ENCODE measurements around the gene TMEM273. TPM values are rescaled to one million over a fixed set of nuclear protein-coding genes. Genes with fewer than 3 reads are reported as not detected.

Gene TMEM273
- total RNA-seq, 4 donors from 2014 or later, result 2.7 to 16.2 (median 10.2) TPM

DNA sequence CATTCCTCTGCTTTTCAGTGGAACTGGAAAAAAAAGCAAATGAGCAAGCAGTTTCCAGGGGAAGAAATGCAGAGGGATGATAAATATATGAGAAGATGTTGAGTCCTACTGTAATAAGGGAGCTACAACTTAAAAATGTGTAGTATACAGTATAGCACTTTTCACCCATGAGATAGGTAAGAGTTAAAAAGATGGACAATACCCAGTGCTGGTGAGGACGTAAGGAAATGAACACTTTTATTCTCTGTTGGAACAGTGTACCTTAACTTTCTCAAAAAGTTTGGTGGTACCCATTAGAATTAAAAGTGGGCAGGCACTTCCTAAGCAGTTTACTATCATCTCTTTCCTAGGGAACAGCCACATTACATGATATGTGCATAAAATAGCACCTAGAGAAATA is 51.7 kb downstream of the TMEM273 start:
- no peak overlapping the region for H3K4me3 ChIP-seq
- H3K4me1 ChIP-seq, result peaks cover 0 to 3% (median 0%) of the 10 kb centered on the region in 4 donors
- H3K9me3 ChIP-seq, result no peaks in the 10 kb centered on the region
- no peak for DNase-seq
- peak overlapping the region in 1 of 4 donors; percentile 35 for H3K27ac ChIP-seq
- no peaks in the 10 kb centered on the region for H3K36me3 ChIP-seq
- TF ChIP-seq POLR2A (IDR thresholded peaks at IDR 0.05), result no peak
- TF ChIP-seq, protein P1, sequence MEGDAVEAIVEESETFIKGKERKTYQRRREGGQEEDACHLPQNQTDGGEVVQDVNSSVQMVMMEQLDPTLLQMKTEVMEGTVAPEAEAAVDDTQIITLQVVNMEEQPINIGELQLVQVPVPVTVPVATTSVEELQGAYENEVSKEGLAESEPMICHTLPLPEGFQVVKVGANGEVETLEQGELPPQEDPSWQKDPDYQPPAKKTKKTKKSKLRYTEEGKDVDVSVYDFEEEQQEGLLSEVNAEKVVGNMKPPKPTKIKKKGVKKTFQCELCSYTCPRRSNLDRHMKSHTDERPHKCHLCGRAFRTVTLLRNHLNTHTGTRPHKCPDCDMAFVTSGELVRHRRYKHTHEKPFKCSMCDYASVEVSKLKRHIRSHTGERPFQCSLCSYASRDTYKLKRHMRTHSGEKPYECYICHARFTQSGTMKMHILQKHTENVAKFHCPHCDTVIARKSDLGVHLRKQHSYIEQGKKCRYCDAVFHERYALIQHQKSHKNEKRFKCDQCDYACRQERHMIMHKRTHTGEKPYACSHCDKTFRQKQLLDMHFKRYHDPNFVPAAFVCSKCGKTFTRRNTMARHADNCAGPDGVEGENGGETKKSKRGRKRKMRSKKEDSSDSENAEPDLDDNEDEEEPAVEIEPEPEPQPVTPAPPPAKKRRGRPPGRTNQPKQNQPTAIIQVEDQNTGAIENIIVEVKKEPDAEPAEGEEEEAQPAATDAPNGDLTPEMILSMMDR (IDR thresholded peaks at IDR 0.05), result no peak
- no peaks in the 10 kb centered on the region for H3K27me3 ChIP-seq

DNA sequence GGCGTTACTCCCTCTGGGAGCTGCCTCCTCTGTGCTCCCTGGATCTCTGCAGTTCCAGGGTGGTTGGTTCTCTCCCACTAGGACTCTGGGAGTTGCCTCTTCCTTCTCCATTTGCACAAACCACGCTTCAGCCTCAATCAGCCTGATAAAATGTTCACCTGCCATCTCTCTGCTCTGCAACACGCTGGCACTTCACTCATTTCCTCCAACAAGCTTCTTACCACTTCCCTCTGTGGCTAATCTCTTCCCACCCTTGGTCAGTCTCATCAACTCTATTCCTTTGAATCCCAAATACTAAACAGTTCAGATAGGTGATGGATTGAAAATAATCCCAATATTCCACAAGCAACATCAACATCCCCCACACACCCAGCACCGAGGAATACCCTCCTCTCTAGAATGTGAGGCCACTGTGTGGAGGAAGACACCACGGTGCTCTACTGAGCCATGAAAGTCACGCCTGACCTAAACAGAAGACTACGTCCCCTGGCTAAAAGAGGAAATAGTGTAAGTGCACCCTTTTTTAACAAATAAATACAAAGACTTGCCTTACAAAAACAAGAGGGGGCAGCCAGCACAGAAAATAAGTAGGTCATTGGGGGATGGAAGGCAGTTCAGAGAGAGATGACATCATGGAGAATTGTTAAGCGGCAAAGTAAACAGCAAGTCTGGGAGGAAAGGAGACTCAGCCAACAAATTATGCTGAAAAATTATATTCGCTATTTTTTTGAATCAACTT is 52.4 kb downstream of the TMEM273 start:
- H3K4me1 ChIP-seq, result peaks cover 0 to 3% (median 0%) of the 10 kb centered on the region in 4 donors
- H3K27ac ChIP-seq, result peak overlapping the region in 2 of 4 donors; percentile 35 to 50
- H3K36me3 ChIP-seq, result no peaks in the 10 kb centered on the region
- no peaks in the 10 kb centered on the region for H3K27me3 ChIP-seq
- TF ChIP-seq POLR2A (IDR thresholded peaks at IDR 0.05), result no peak
- TF ChIP-seq, protein P1 (IDR thresholded peaks at IDR 0.05), result peak in 1 of 6 experiments; percentile 14
- peak in 1 of 3 donors; percentile 44 for DNase-seq
- H3K4me3 ChIP-seq, result peak overlapping the region in 1 of 4 donors; percentile 2
- H3K9me3 ChIP-seq, result no peaks in the 10 kb centered on the region

DNA sequence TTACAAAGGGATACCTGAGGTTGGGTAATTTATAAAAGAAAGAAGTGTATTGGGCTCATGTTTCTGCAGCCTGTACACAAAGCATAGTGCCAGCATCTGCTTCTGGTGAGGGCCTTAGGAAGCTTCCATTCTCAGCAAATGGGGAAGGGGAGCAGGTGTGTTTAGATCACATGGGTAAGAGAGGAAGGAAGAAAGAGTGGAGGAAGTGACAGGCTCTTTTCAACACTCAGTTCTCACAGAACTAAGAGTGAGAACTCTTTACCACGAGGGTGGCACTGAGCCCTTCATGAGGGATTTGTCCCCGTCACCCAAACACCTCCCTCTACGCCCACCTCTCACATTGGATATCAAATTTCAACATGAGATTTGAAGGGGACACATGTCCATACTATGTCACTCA is 53.9 kb downstream of the TMEM273 start:
- H3K36me3 ChIP-seq, result no peaks in the 10 kb centered on the region
- H3K9me3 ChIP-seq, result no peaks in the 10 kb centered on the region
- H3K4me3 ChIP-seq, result no peak overlapping the region
- TF ChIP-seq POLR2A (IDR thresholded peaks at IDR 0.05), result no peak
- TF ChIP-seq, protein P1 (IDR thresholded peaks at IDR 0.05), result no peak
- H3K27ac ChIP-seq, result peak overlapping the region in 1 of 4 donors; percentile 50
- H3K27me3 ChIP-seq, result no peaks in the 10 kb centered on the region
- no peak for DNase-seq
- peaks cover 0 to 3% (median 0%) of the 10 kb centered on the region in 4 donors for H3K4me1 ChIP-seq

DNA sequence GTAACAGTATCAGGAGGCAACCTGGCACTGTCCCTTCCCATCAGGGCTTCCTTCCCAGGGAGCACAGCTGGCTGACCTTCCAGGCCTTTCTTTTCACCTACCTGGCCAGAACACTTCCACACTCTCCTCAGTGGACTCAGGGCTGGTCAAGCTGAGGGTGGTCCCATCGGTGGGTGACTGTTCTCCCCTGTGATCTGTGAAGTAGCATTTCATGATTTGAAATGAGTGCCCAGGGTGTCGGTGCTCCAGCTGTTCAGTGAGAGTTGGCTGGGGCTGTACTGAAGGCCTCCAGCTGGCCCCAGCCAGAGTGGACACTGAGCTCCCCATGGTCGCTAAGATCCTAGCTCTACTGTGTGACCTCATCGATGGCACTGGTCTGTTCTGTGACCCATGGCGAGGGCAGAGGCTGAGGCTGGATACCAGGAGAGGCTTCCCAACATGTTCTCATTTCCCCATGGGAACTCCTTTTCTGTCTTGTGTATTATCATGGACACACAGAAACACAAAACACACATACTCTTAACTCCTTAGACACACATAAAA is 54.4 kb downstream of the TMEM273 start, which contains the start of gene FAM170B:
FAM170B (minus strand) TSS at position 316 of the 543 bp plus-strand sequence; CDS start at position 213, 103 bp downstream.
- no peak for DNase-seq
- TF ChIP-seq POLR2A (IDR thresholded peaks at IDR 0.05), result no peak
- TF ChIP-seq, protein P1 (IDR thresholded peaks at IDR 0.05), result no peak
- Histone ChIP-seq H3K4me1 (peaks cover 0 to 3% (median 0%) of the 10 kb centered on the region in 4 donors), H3K4me3 (no peak within 1 kb of the TSS), H3K9me3 (no peaks in the 10 kb centered on the region), H3K27me3 (no peaks in the 10 kb centered on the region), H3K36me3 (no peaks in the 10 kb centered on the region), H3K27ac (peak within 1 kb of the TSS in 1 of 4 donors; percentile 50)

DNA sequence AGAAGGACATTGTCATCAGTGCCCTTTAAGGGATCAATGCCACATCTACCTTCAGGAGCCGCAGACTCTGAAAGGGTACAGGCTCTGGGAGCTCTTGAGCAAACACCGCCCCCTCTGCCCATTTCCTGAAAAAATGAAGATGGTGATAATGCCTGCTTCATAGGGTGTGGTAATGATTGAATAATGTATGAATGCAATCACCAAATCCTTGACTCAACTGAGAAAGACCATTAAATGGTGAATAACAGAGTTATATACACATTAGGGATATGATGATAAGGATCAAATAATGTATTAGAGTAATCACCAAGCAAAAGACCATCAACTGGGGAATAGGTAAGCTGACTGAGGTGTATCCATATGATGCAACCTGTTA is 55.8 kb downstream of the TMEM273 start:
- Histone ChIP-seq H3K4me3 (no peak overlapping the region), H3K4me1 (peaks cover 0 to 3% (median 0%) of the 10 kb centered on the region in 4 donors), H3K27me3 (no peaks in the 10 kb centered on the region), H3K9me3 (no peaks in the 10 kb centered on the region), H3K36me3 (no peaks in the 10 kb centered on the region), H3K27ac (no peak overlapping the region)
- no peak for DNase-seq
- no peak for TF ChIP-seq POLR2A (IDR thresholded peaks at IDR 0.05)
- TF ChIP-seq, protein P1 (IDR thresholded peaks at IDR 0.05), result no peak
